NCI-H446 (cell line): ENCODE measurements around the gene ZBBX.
"Not testable (repeated sequence)": the region's sequence is repeated elsewhere in the genome, so short reads cannot be mapped to it uniquely, and the experiment has no call there.

Experiments
- DNase-seq, 2 experiments: peaks; one replicate each; lab custom pipeline; 2025; lab: John Stamatoyannopoulos, UW

The ZBBX gene

GRCh38 chr3:167380004-167380689 is at the start of gene ZBBX:
Gene ZBBX (minus strand): TSS chr3:167380297. CDS start chr3:167372901, 7,396 bp downstream.
- DNase-seq: peak; percentile 82 to 93

- not testable (repeated sequence) for DNase-seq
Measured at GRCh38 chr3:167426962-167427361, 46.9 kb upstream of the ZBBX start.

- DNase-seq: not testable (repeated sequence)
Measured at GRCh38 chr3:167422396-167422795, 42.3 kb upstream of the ZBBX start.

- DNase-seq: no peak
Measured at GRCh38 chr3:167409611-167410010, 29.5 kb upstream of the ZBBX start.

DNA sequence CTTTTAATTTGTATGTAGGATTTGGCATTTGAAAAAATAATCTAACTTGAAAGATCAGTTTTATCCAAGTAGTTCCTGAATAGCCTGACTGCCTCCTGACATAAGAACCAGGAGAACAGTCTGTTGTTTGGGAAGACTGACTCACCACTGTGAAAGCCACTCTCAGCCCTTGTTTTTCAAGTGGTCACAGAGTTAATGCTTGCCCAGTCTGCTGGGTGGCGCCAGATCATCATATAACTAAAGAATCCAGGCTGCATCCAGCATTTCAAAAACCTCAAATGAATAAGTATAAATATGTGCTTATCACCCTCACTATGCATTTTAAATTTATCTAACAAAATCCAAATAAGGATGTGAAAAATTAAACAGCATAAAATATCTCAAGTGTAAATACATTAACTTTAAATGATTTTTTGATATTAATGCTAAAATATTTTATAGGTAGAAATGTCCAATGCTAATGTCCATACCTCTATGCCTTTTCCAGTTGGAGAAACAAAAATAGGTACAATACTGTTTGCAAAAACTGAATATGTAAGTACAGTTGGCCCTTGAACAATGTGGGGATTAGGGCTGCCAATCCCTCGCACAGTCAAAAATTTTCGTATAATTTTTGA is 26.9 kb upstream of the ZBBX start:
- DNase-seq: peak; percentile 20 to 62

DNA sequence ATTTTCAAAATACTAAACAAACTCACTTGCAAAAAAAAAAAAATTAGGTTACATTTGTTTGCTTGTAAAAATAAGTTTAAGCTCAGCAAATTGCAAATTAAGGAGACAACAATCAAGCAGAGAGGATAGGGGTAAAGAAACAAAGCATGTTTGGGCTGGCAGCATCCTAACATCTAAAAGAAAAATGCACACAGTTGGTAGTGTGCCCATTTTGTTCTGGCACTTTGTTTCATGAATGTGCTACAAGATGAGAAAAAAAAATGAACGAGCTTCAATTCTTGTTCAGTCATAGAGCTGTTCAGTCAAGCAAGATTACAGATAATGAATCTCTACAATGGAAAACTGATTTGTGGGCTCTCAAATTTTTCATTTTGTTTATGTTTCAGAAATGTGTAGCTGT is 17.7 kb upstream of the ZBBX start:
- peak in 1 of 2 experiments; percentile 23 for DNase-seq

DNA sequence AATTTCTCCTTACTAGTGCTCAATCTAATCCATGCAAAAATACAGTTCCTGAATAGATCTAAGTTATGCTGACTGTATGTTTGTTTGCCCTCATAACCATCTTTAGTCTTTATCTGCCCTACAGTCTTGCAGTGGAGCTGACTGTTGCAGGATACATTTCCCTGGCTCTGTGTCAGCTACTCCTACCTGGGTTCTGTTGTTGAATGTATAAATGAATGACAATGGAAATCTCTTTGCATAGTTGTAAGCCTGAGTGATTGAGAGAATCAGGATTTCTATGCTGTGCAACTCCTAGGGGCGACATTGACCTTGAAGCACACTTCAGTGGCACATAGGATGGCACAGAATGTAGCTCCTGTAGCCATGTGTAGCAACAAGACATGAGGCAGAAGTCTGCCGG is 16.0 kb upstream of the ZBBX start:
- DNase-seq: no peak

DNA sequence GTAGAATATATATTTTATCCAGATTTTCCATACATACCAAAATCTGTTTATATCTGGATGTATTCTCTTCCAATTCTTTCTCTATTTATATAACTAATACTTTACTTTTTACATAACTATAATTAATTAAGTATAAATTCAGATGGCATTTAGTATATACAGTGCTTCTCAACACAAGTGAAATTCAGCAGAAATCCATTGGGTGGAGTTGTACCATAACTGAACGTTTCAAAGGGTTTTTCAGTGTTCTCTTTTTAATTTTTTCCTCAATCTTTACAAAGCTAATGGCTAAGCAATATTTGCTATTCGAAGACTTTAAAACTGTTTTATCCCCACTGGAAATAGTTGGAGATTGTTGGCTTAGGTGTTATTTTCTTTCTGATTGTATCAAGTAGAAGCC is 13.9 kb upstream of the ZBBX start:
- DNase-seq: no peak

DNA sequence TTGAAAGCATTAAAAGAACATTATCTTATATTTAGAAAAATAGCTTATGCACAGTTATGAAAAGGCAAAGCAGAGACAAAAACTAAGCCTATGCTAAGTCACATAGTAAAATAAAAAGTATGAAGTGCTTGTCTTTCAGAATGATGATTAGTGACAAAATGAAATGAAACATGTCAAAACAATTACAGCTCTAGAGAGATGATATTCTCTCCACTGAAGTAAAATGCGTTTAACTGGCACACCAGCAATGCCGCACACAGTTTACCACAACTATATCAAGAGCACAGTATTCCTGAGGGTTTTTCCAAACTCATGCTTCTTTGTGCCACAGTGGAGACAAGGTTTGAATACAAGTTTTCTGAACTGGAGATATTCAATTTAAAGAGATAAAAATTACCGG is 2.1 kb upstream of the ZBBX start:
- DNase-seq: no peak

DNA sequence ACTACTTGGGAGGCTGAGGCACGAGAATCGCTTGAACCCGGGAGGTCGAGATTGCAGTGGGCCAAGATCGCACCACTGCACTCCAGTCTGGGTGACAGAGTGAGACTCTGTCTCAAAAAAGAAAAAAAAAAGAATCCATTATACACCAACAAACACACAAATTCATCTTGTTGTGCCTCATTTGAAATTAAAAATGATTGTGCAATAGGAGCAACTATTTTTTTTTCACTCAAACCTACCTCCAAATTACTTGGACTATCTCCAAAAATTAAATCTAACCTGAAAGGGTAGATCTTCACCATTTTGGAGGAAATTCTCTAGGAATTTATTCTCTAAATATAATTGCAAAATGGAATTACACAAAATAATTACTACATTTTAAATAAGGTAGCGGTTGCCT is 4.6 kb downstream of the ZBBX start:
- DNase-seq: no peak

DNA sequence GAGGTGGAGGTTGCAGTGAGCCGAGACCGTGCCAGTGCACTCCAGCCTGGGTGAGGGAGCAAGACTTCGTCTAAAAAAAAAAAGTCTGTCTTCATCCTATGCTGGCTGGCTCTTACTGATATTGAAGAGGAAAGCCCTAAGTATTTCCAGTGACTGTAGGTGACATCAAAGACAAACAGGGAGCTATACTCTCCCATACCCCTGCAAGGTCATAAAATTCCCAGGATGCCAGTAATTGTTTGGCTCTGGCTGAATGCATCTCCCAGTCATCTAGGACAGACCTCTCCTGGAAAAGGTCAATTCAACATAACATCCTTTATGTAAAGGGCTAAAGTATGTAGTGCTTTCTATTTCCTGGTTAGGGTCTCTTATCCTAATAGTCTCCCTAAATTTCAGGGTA is 8.0 kb downstream of the ZBBX start:
- DNase-seq: no peak

DNA sequence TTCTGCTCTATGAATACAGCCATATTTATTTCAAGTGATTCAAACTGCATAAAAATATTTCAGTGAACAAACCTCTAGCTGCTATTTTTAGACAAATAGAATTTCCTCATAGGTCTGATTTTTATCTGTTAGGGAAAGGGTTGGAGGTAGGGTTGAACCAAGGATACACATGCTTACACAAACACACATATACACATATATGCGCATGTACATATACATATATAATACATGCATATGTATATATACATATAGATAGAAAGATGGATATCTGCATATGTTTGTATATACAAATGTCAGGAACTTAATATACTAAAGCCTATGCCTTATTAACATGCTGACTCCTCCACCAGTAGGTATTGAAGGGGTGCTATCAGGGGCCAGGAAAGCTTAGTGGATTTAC is 18.1 kb downstream of the ZBBX start:
- DNase-seq: no peak

- no peak for DNase-seq
Measured at GRCh38 chr3:167361306-167361705, 18.8 kb downstream of the ZBBX start.

DNA sequence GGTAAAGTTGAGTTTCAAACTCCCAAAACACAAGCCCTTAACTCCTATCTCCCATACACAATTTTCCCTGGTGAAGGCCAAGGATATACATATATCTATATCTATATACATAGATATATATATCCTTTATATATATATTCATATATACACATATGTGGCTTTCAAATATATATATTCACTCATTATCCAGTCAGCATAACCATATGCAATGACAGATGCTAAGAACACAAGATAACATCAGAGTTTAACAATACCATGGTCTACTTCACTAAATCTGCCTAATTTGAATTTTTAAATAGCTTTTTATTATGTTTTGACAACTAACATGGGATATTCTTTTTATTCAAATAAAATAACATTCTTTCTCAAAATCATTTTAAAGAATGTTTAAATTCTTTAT is 24.7 kb downstream of the ZBBX start:
- no peak for DNase-seq

- DNase-seq: no peak
Measured at GRCh38 chr3:167354751-167355150, 25.3 kb downstream of the ZBBX start.

GRCh38 chr3:167350245-167350862 is 29.7 kb downstream of the ZBBX start:
- peak; percentile 16 to 50 for DNase-seq

DNA sequence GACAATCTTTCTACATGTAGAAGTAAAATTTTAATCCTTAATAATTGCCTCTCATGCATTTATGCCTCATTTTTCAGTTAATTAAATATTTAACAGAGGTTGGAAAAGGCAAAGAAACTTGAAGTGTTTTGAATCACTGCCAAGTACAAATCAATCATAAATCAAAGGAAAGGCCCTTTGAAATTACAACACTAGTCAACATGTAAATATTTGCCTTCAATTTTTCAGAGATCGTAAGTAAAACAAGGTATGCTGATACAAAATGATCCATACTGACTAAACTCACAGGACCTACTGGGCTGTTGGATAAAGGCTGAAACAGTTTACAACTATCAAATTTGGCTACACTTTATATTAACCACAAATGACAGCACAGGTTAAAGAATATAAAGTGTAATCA is 33.9 kb downstream of the ZBBX start:
- peak in 1 of 2 experiments; percentile 10 for DNase-seq

GRCh38 chr3:167330993-167331785 is 48.9 kb downstream of the ZBBX start:
- DNase-seq: no peak

DNA sequence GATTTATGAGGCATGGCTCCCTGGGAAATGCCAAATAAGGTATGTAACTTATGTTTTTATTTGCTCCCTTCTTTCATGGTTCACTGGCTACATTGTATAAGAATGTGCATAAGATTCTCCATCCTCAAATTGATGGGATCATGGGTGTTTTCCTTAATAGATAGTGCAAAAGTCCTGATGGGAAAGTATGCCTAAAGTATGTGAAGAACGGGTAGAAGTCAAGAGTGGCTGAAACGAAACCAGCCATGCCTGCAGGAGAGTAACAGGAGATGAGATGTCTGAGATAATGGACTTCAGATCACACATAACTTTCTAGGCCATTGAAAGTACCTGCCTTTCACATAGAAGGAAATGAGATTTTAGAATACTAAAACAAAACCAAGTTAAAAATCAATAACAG is 56.5 kb downstream of the ZBBX start:
- no peak for DNase-seq

GRCh38 chr3:167318996-167319615 is 61.0 kb downstream of the ZBBX start:
- DNase-seq: no peak

DNA sequence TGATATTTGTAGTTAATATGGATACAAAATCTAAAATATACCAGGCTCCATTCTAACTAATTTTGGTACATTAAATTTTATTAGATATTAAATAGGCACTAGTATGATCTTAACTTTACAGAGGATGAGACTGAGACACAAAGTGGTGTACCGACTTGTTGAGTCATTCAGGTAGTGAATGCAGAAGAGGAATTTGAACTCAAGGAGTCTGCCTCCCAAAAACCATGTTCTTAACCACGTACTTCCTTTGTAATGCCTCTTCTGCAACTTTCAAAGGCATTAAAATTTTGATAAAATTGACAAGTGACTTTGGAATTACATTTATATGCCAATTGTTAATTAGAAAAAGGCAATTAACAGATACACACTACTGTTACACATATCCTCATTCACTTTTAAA is 61.8 kb downstream of the ZBBX start:
- no peak for DNase-seq

GRCh38 chr3:167306319-167306718 is 73.8 kb downstream of the ZBBX start:
- DNase-seq: no peak
